Measurements from ENCODE around the gene UFM1.

DNA sequence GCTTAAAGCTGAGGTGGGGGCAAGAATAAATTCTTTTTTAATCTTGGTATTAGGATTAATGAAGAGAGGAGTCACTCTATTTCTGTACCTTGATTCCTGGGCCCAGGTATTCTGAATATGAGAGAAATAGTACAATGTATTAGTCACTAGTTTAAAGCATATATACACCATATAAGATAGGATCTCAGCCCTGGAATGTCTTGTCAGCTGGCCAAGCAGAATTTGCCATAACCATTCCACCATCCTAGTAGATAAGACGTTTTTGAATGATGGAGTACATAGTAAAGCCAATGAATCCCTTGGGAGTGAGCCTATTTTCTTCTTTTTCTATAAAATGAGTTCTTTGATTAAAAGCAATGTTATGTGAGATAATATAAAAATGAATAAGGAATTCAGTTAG lies 55.6 kb downstream of the UFM1 start:
- TF ChIP-seq CTCF (IDR thresholded peaks at IDR 0.05) (no peak), POLR2A (IDR thresholded peaks at IDR 0.05) (no peak), POLR2AphosphoS5 (IDR thresholded peaks at IDR 0.05) (no peak)
